GM19455 (cell line): ENCODE measurements around the gene TMEM234.
A peak's percentile ranks its signal among the peaks of the same experiment; 100 is the strongest.
"Not testable (repeated sequence)": the region's sequence is repeated elsewhere in the genome, so short reads cannot be mapped to it uniquely, and the experiment has no call there.

Source experiments
- ATAC-seq: cut with Tn5 transposase; IDR thresholded peaks from one replicate; pipeline ENCODE4 v1.9.1; 2021; ENCODE audit not compliant: unreplicated experiment

TMEM234 gene

DNA sequence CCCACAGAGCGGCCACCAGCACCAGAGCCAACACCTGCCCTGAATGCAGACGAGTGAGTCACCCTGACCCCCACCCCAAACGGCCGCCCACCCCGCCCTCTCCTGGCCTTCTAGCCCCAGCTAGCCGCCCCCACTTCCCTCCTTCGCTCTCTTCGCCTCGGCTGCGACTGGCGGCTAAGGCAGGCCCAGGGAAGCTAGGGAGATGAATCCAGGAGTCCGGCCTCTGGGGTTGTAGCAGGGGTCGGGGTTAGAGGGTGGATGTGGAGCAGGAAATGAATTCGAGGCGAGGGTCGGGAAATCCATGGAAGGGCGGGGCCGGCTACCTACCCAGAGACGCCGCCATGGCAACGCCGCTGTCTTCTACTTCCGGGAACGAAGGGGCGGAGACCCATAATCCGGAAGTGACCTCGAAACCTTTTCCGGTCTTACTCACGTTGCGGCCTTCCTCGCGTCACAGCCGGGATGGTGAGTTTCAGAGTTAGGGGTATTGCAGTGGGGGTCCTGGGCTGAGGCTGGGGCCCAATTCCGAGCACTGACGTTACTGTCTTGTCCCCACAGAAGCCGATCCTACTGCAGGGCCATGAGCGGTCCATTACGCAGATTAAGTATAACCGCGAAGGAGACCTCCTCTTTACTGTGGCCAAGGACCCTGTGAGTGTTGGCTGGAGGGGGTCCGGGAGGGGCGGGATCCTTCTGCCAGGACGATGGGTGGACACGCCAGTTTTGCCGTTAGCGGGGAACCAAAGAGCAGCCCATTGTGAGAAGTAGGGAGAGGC is at the start of gene TMEM234, which contains the start of gene EIF3I:
Gene TMEM234, minus strand, starts transcription at position 374 of the 776 bp plus-strand sequence. Its CDS starts 31 bp downstream, at position 343.
Gene EIF3I, plus strand, starts transcription at position 428 of the 776 bp plus-strand sequence. Its CDS starts 35 bp downstream, at position 463.
- ATAC-seq: peak; percentile 92

DNA sequence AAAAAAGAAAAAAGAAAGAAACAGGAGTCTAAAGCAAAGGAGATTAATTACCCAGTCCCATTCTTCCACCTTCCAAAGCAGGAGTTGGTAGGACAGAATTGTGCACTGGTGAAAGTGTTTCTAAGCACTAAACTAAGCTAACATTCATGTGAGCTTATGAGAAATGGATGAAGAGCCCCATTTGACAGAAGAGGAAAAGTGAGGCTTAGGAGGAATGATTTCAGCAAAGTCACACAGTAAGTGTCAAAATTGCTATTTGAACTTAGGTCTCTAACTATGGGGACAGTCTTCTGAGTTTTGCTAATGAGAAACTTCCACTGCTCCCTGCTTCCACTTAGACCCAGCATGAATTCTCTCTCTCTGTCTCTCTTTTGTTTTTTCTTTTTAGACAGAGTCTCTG is 47.6 kb upstream of the TMEM234 start:
- no peak for ATAC-seq

DNA sequence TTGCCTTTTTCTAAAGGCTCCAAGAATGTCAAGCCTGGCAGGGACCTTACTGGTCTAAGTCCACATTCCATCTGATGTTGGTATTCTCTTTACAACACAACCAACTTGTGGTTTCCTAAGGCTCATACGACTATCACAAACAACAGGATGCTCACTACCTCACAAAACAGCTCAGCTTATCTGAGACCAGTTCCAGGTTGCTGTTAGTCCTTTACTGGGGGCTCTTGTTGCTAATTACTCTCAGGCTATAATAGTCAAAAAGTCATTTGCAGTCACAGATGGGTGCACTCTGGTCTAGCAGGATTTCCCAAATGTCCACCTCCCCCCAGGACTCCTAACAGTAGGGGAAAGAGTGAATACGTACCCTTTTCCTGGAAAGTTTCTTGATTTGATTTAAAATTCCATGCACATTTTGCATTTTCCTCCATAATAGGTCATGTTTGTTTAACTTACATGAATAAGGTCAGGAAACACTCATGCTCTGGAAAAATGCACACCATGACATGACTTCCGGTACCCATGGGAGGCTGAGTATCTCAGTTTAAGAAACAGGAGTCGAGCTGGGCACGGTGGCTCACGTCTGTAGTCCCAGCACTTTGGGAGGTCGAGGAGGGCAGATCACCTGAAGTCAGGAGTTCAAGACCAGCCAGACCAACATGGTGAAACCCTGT is 44.9 kb upstream of the TMEM234 start:
- ATAC-seq: no peak

DNA sequence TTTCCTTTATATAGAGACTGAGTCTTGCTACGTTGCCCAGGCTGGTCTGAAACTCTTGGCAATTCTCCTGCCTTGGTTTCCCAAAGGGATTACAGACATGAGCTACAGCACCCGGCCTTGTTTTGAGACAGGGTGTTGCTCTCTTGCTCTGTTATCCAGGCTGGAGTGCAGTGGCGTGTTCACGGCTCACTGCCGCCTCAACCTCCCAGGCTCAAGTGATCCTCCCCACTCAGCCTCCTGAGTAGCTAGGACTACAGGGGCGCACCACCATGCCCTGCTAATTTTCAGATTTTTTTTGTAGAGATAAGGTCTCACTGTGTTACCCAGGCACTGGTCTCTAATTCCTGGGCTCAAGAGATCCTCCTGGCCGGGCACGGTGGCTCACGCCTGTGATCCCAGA is 43.7 kb upstream of the TMEM234 start:
- no peak for ATAC-seq

DNA sequence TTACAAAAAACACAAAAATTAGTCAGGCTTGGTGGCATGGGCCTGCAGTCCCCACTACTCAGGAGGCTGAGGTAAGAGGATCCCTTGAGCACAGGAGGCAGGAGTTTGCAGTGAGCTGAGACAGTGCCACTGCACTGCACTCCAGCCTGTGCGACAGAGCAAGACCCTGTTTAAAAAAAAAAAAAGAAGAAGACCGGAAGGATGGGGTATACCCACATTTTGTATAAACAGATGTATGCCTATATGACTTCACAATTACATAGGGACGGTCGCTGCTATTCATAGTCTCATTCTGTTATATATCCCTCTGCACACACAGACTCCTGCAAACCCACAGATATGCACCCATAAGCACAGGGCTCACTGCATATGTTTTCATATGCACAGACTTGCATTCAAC is 41.6 kb upstream of the TMEM234 start:
- no peak for ATAC-seq

DNA sequence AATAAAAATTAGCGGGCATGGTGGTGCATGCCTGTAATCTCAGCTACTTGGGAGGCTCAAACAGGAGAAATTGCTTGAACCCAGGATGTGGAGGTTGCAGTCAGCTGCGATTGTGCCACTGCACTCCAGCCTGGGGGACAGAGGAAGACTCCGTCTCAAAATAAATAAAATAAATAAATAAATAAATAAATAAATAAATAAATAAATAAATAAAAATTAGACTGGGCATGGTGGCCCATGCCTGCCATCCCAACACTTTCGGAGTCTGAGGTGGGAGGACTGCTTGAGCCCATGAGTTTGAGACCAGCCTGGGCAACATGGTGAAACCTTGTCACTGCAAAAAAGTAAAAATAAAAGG is 41.1 kb upstream of the TMEM234 start:
- not testable (repeated sequence) for ATAC-seq

DNA sequence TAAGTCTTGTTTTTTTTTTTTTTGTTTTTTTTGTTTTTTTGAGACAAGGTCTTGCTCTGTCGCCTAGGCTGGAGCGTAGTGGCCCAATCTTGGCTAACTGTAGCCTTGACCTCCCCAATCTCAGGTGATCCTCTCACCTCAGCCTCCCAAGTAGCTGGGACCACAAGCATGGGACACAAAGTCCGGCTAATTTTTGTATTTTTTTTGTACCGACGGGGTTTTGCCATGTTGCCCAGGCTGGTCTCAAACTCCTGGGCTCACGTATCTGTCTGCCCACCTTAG is 35.0 kb upstream of the TMEM234 start:
- ATAC-seq: no peak

DNA sequence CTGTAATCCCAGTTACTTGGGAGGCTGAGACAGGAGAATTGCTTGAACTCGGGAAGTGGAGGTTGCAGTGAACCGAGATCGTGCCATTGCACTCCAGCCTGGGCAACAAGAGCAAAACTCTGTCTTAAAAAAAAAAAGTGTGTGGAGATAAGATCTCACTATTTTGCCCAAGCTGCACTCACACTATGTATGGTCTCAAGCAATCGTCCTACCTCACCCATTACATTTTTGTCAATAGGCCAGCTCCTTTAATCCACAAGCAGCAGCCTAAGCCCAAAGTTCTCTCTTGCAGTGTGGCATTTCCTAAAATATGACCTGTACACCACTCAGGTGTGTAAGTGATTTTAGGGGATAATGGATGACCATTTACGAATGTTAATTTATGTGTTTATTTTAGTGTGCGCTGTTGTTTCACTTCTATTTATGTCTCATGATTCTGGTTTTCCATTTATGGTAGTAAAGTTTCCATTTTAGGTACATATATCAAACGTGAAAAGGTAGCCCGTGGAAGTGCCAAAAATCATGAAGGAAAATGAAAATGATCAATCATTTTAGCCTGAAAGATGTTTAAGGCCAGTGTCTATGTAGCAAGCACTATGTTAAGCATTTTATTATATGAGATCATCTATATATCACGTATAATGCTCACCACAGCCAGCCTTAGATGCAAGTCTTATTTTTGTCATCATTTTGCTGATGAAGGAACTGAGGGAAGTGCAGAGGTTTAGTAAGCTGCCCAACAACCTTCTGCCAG is 34.5 kb upstream of the TMEM234 start:
- no peak for ATAC-seq

DNA sequence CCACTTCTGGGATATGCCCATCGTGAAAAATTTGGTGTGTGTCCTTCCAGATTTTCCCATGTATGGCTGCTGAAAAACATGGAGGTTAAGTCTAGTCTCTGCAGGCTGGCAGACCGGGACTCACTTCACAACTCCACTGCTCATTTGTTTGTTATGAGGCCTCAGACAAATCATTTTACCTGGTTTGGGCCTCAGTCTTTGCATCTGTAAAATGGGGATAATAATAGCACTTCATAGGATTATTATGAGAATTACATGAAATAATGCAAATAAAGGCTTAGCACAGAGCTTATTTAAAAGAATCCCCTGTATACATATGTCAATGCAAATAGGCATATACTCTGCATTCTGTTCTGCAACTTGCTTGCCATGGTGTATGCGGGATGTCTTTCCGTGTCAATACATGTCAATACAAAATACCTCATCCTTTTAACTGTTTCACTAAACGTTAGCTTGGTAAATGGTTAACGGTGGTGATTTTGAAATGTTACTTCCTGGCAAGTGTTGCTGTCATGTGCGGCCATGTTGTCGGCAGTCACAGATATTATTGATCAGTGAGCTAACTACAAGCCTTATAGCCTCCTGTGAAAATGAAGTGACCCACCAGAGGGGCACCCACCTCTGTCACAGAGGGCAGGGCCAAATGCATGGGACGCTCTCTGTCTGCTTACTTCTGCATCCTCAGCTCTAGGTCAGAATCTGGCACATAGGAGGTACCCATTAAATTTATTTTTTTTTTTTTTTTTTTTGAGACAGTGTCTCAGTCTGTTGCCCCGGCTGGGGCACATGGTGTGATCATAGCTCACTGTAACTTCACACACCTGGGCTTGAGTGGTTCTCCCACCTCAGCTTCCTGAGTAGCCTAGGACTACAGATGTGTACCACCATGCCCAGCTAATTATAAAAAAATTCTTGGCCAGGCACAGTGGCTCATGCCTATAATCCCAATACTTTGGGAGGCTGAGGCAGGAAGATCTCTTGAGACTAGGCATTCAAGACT is 33.2 kb upstream of the TMEM234 start:
- ATAC-seq: no peak

DNA sequence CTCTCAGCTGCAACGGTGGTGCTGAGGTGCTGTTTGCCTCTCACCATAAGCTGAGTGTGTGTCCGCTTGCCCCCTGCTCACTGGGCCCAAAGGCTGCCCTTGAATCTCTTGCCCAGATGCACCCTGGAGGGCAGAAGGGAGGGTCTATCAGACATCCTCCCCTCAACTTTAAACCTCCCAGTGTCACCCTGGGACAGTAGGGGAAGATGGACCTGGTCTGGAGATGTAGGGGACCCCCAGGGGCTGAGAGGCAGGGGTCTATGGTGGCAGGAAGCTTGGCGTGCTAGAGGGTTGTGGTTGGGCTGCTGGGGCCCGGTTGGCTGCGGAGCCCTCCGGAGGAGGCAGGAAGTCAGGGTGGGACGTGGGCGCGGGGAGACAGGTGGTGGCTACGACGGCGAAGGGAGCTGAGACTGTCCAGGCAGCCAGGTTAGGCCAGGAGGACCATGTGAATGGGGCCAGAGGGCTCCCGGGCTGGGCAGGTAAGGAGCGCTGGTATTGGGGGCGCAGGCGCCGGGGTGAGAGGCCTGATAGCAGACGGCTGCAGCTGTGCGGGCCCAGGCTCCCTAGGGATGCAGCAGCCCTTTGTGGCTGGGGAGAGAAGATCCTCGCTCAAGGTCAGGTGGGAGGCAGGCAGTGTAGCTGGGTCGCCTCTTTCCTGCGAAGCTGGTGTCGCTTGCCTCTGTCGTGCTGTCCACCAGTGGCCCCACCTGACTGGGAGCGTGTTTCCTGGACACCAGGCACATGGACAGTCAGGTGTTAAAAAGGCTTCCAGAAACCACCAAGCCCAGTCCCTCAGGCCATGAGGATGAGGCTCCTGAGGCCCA is 29.0 kb upstream of the TMEM234 start, which contains the start of gene LCK:
Gene LCK, plus strand, starts transcription at position 373 of the 824 bp plus-strand sequence. CDS start 23,065 bp downstream, outside the sequence.
- ATAC-seq: no peak

DNA sequence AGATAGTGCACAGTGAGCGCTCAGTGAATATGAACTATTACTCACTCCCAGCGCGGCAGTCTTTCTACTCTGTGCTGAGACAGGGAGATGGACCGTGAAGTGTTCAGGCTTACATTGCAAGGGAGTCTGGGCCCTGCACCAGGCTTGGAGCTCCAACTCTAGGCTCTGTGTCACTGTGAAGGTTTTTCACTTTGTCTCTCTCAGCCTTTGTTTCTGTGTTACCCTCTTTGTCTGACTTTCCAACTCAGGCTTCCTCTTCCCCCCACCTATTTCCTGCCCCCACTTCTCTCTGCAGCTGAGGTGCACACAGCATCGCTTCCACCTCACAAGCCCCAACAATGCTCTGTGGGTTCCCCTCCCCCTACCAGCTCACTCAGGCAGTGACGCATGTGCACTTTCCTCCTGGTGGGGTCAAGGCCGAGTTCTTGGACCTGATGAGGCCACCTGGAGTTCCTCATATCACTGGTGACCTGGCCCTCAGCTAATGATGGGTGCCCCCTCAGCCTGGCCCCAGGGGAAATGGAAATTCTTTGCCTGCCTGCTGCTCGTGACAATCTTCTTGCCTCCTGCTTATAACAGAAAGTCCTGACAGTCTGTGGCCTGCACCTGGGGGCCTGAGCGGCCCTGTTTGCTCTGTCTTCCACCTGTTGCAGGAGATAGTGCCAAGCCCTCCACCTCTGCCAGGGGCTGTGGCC is 27.8 kb upstream of the TMEM234 start:
- ATAC-seq: peak; percentile 42

DNA sequence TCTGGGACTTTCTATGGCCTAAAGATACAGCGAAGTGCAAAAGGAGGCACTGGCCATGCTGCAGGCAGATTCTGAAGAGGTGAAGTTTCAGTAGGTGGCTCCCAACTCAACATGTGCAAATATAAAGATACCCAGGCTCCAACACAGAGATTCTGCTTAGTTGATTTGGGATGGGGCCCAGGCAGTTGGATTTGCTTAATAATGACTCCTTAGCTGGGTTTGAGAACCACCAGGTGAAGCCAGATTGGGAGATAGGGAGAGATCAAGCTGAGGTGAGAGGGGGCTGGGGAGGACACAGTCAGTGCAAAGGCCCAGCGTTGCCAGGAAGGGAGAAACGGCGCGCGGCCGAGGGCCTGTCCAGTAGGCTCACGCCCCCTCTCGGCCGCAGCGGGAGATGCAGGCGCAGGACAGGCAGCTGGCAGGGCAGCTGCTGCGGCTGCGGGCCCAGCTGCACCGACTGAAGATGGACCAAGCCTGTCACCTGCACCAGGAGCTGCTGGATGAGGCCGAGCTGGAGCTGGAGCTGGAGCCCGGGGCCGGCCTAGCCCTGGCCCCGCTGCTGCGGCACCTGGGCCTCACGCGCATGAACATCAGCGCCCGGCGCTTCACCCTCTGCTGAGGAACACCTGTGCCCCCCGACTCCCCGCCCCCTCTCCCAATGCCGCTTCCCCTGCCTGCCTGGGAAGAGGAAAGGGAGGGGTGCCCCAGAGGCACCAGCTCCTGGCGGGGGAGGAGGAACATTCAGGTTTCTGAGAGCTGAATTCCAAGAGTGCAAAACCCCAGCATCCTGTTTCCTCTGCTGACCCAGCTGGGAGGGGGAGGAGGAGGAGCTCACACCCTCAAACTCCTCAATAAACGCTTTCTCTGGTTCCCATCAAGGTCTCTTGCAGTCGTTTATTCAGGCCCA is 26.1 kb upstream of the TMEM234 start:
- ATAC-seq: no peak

DNA sequence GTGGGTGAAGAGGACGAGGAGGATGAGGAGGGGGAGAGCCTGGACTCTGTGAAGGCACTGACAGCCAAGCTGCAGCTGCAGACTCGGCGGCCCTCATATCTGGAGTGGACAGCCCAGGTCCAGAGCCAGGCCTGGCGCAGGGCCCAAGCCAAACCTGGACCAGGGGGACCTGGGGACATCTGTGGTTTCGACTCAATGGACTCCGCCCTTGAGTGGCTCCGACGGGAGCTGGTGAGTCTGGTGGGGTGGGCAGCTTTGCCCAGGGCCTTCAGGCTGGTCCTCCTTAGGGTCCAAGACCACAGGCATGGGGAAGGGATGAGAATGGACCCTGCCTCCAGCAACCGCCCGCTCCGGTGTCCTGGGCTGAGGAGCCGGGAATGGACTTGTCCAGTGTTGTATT is 25.3 kb upstream of the TMEM234 start:
- ATAC-seq: no peak

DNA sequence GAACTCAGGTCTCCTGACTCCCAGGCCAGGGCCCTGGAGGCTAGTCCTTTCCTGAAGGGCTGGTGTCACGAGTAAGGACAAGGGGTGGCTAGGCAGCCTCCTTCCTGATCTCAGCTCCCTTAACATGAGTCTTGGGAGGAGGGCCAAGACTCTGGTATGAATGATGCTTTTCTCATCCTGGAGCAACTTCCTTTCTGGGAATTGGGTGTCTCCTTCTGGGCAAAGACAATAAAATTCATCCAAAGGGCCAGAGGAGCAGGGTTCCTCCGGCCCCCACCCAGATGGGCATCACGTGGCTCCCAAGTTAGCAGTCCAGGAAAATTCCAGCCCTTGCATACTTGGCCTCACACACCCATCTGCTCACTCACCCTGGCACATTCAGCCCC is 24.7 kb upstream of the TMEM234 start, which contains the start of gene FAM167B:
Gene FAM167B, plus strand, starts transcription at position 335 of the 386 bp plus-strand sequence. CDS start 200 bp downstream, outside the sequence.
- ATAC-seq: no peak

DNA sequence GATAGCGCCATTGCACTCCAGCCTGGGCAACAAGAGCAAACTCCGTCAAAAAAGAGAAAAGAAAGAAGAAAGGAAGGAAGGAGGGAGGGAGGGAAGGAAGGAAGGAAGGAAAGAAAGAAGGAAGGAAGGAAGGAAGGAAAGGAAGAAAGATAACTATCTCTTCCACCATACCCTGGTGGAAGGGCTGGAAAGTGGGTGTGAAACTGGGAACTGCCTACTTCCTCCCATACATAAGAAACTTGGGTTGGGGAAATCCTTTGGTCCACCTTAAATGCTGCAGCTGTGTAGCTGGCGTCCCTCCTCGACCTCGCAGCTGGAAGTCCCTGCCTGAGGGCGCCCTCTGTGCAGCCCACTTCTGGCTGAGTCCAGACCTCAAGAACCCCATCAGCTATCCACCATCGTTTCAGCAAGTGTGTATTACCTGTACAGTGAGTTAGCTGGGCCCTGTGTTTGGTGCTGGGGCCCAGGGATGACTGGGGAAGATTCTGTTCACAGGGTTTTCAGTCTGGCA is 20.2 kb upstream of the TMEM234 start:
- ATAC-seq: no peak

DNA sequence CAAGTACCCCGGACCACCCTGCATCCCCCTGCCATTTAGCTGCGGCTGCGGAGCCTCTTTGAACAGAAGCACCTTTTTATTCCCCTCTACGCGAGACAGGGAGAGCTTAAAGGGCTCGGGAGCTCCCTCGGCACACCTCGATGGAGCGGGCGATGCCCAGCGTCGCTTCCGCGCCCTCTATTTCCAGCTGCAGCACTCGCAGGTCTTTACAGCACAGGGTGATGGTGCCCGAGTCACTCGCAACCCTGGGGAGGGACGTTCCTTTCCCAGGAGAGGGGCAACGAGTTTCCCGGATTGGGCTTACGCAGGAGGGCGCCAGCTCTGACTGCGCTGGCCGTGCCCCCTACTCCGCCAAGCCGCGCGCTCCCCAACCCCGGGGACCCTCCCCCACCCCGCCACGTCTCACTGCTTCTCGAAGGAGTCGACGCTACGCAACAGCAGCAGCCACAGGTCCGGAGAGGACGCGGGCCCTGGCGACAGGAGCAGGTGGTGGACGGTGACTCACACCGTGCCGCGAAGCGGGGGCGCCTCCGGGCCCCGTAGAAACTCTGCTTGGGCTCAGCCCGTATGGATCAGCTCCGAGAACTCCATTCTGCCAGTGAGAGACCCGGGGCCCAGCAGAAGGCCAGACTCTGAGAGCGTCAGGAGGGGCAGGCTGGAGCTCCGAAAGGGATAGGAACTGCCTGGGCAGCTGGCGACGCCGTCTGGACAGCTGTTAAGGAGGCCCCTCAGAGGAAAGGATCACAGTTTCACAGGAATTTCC is 19.0 kb upstream of the TMEM234 start:
- ATAC-seq: peak; percentile 55
